ENCODE measurements around the gene WEE1. TPM values are rescaled to one million over a fixed set of nuclear protein-coding genes. Genes with fewer than 3 reads are reported as not detected.

Gene WEE1
- total and polyA plus RNA-seq, 10 of the 15 experiments (the other 5 are each of a cell fraction or from before 2014, with no cell fraction given), result 13.8 to 69.5 (median 45.4) TPM

GRCh38 chr11:9636691-9637090 lies 63.2 kb downstream of the WEE1 start (continued):
- no peak for TF ChIP-seq ZNF687 (IDR thresholded peaks at IDR 0.05)
- no peak for TF ChIP-seq WRNIP1 (IDR thresholded peaks at IDR 0.05; ENCODE audit: borderline replicate concordance, low read depth, low read length)

- CTCF ChIA-PET, result interaction anchor here (3.9 kb wide), 1 partner anchor 10 kb away, joined by 12 read pairs; no protein-coding TSS in a partner anchor
- no peak for TF ChIP-seq ZNF217 (IDR thresholded peaks at IDR 0.05)
- no peak for TF ChIP-seq ZNF384 (IDR thresholded peaks at IDR 0.05; ENCODE audit: borderline replicate concordance, low read depth, low read length)
- no peak for TF ChIP-seq FOS (IDR thresholded peaks at IDR 0.05; ENCODE audit: borderline replicate concordance, extremely low read depth, insufficient read length)
- TF ChIP-seq ATF7 (IDR thresholded peaks at IDR 0.05; ENCODE audit: low read depth), result no peak
- TF ChIP-seq YY1 (IDR thresholded peaks at IDR 0.05; ENCODE audit: low read depth, low read length), result no peak
- no peak for TF ChIP-seq RELA (IDR thresholded peaks at IDR 0.05; ENCODE audit: borderline replicate concordance, partially characterized antibody)
- no peak for TF ChIP-seq ZBED1 (IDR thresholded peaks at IDR 0.05; ENCODE audit: borderline replicate concordance)
- TF ChIP-seq NFYB (IDR thresholded peaks at IDR 0.05; ENCODE audit: insufficient read depth, low read depth, low read length), result no peak
- TF ChIP-seq MXI1 (IDR thresholded peaks at IDR 0.05; ENCODE audit: low read depth, low read length), result no peak
- TF ChIP-seq SMC3 (IDR thresholded peaks at IDR 0.05; ENCODE audit: borderline replicate concordance, low read length), result no peak
- TF ChIP-seq SMAD5 (IDR thresholded peaks at IDR 0.05; ENCODE audit: low read depth), result no peak
- no peak for TF ChIP-seq CTCF (IDR thresholded peaks at IDR 0.05 in 2 of 3, conservative IDR thresholded peaks at IDR 0.05 in 1 of 3; ENCODE audit: control insufficient read depth in 2 of 3, extremely low read depth in 1 of 3, insufficient read depth in 1 of 3, low read depth in 3 of 3, low read length in 3 of 3)
- no peak for TF ChIP-seq NFIC (IDR thresholded peaks at IDR 0.05; ENCODE audit: low read depth, low read length)
Observed at GRCh38 chr11:9639099-9639498, 65.6 kb downstream of the WEE1 start.

More at GRCh38 chr11:9639099-9639498, 65.6 kb downstream of the WEE1 start:
- Histone ChIP-seq H3K4me2 (ENCODE audit: control insufficient read depth, insufficient read depth) (no peak overlapping the region), H3K79me2 (ENCODE audit: control insufficient read depth, insufficient read depth, low read length) (no peaks in the 10 kb centered on the region), H2AFZ (ENCODE audit: control insufficient read depth, low read depth, low read length) (no peak overlapping the region), H4K20me1 (ENCODE audit: control insufficient read depth, insufficient read depth) (no peaks in the 10 kb centered on the region), H3K27me3 (replicated peaks in 1 of 2; ENCODE audit: control insufficient read depth in 2 of 2, insufficient read depth in 2 of 2, low read length in 1 of 2) (no peaks in the 10 kb centered on the region), H3K4me3 (no peak overlapping the region), H3K27ac (ENCODE audit: control insufficient read depth, insufficient read depth) (no peak overlapping the region), H3K36me3 (ENCODE audit: control insufficient read depth in 2 of 2, insufficient read depth in 2 of 2, low read length in 1 of 2) (no peaks in the 10 kb centered on the region), H3K9me3 (replicated peaks; ENCODE audit: control insufficient read depth, insufficient read depth, low read length) (no peaks in the 10 kb centered on the region), H3K9ac (ENCODE audit: control insufficient read depth, insufficient read depth, low read length) (no peak overlapping the region), H3K4me1 (ENCODE audit: control insufficient read depth, insufficient read depth, low read length) (peaks cover 11% of the 10 kb centered on the region)
- ATAC-seq, result no peak
- DNase-seq (ENCODE audit: low read depth, low spot score), result no peak
- ChIA-PET RAD21 (ENCODE audit: unreplicated experiment) (no interaction called here), SMC1A (ENCODE audit: uncharacterized antibody, unreplicated experiment) (interaction anchor here (2.3 to 3.3 kb wide), 2 partner anchors 8 to 10 kb away, joined by 8 to 10 read pairs; no protein-coding TSS in a partner anchor), POLR2A (no interaction called here)
- in situ Hi-C loops (cut with MboI) (no loop called here), intact Hi-C loops (cut with micrococcal nuclease; ENCODE audit: unreplicated experiment) (no loop called here)
- FAIRE-seq, result no peak
- 70% methylated on average over 5 of the region's 5 CpGs for WGBS (ENCODE audit: insufficient coverage, insufficient replicate concordance, low lambda C conversion rate, missing lambda C conversion rate)
- BruUV-seq (replicated peaks), result no TSS peak

All from GM12878 (cell line).